Stimulated activated CD8-positive, alpha-beta memory T cell treated with anti-CD3 and anti-CD28 coated beads, Interleukin-7, amount 100 ng/mL, for 4 hours (primary cell): ENCODE measurements around the gene VKORC1L1.
"Not testable (repeated sequence)": the region's sequence is repeated elsewhere in the genome, so short reads cannot be mapped to it uniquely, and the experiment has no call there.

Experiments used
- DNase-seq, 2 donors: peaks; one replicate each; pipeline ENCODE4 v3.0.0-alpha.2; 2020; ENCODE audit warnings: low read depth in 2 of 2

Gene VKORC1L1

GRCh38 chr7:65937296-65937695, 64.4 kb downstream of the VKORC1L1 start:
- DNase-seq, result no peak

GRCh38 chr7:65938336-65938895, 65.5 kb downstream of the VKORC1L1 start:
- no peak for DNase-seq

GRCh38 chr7:65945787-65946186, 72.9 kb downstream of the VKORC1L1 start:
- not testable (repeated sequence) for DNase-seq

- no peak for DNase-seq
Observed at GRCh38 chr7:65946904-65947303, 74.0 kb downstream of the VKORC1L1 start.

GRCh38 chr7:65951837-65952578, 79.1 kb downstream of the VKORC1L1 start:
- DNase-seq, result no peak

GRCh38 chr7:65953001-65953720, 80.3 kb downstream of the VKORC1L1 start:
- DNase-seq, result no peak

- no peak for DNase-seq
Observed at GRCh38 chr7:65953890-65954450, 81.1 kb downstream of the VKORC1L1 start.

- no peak for DNase-seq
Observed at GRCh38 chr7:65955718-65956117, 82.8 kb downstream of the VKORC1L1 start.

GRCh38 chr7:65960351-65961074, 87.6 kb downstream of the VKORC1L1 start:
- DNase-seq, result no peak

GRCh38 chr7:65962033-65962432, 89.2 kb downstream of the VKORC1L1 start:
- no peak for DNase-seq

GRCh38 chr7:65964671-65965070, 91.8 kb downstream of the VKORC1L1 start:
- not testable (repeated sequence) for DNase-seq

- no peak for DNase-seq
Observed at GRCh38 chr7:65966146-65966545, 93.3 kb downstream of the VKORC1L1 start.

- no peak for DNase-seq
Observed at GRCh38 chr7:65967361-65968155, 94.7 kb downstream of the VKORC1L1 start.

GRCh38 chr7:65968256-65969185, 95.6 kb downstream of the VKORC1L1 start:
- DNase-seq, result no peak

GRCh38 chr7:65971021-65971420, 98.1 kb downstream of the VKORC1L1 start:
- no peak for DNase-seq

- DNase-seq, result no peak
Observed at GRCh38 chr7:65972976-65973375, 100.1 kb downstream of the VKORC1L1 start.

- DNase-seq, result no peak
Observed at GRCh38 chr7:65974191-65974801, 101.4 kb downstream of the VKORC1L1 start.

GRCh38 chr7:65974876-65975275, 102.0 kb downstream of the VKORC1L1 start:
- DNase-seq, result no peak

GRCh38 chr7:65975814-65976445, 103.1 kb downstream of the VKORC1L1 start:
- DNase-seq, result no peak
